Smooth muscle cell (in vitro differentiated cells): ENCODE results near the gene PHC2. TPM values are rescaled to one million over a fixed set of nuclear protein-coding genes. Genes with fewer than 3 reads are reported as not detected.

Source experiments
- DNase-seq: peaks from one replicate; lab custom pipeline; 2025; ENCODE audit not compliant: unreplicated experiment; lab: John Stamatoyannopoulos, UW
- H2AFZ ChIP-seq: fragments of 200-600 bp; sonication (generic); 2 replicates; pipeline ENCODE4 v1.6.0; 2016; ENCODE audit warnings: antibody characterized with exemption, low read depth, mild to moderate bottlenecking
- H3F3A ChIP-seq: fragments of 200-600 bp; sonication (generic); 2 replicates; pipeline ENCODE4 v1.6.0; 2017; ENCODE audit warnings: antibody characterized with exemption, low read depth
- H3K27ac ChIP-seq: fragments of 200-600 bp; sonication (generic); 2 replicates; pipeline ENCODE4 v1.5.1; 2016; ENCODE audit warnings: low read depth, mild to moderate bottlenecking
- H3K27me3 ChIP-seq: fragments of 200-600 bp; sonication (generic); 2 replicates; pipeline ENCODE4 v1.6.1; 2016; ENCODE audit warnings: low read depth, mild to moderate bottlenecking
- H3K36me3 ChIP-seq: fragments of 200-600 bp; sonication (generic); 2 replicates; pipeline ENCODE4 v1.5.1; 2016; ENCODE audit warnings: low read depth
- H3K4me1 ChIP-seq: fragments of 200-600 bp; sonication (generic); 2 replicates; pipeline ENCODE4 v1.5.1; 2016; ENCODE audit warnings: low read depth
- H3K4me2 ChIP-seq: fragments of 200-600 bp; sonication (generic); 2 replicates; pipeline ENCODE4 v1.6.0; 2016; ENCODE audit warnings: mild to moderate bottlenecking
- H3K4me3 ChIP-seq: fragments of 200-600 bp; sonication (generic); 2 replicates; pipeline ENCODE4 v1.5.1; 2016; ENCODE audit warnings: mild to moderate bottlenecking
- H3K79me2 ChIP-seq: fragments of 200-600 bp; sonication (generic); 2 replicates; pipeline ENCODE4 v1.6.0; 2016; ENCODE audit warnings: low read depth, mild to moderate bottlenecking
- H3K9ac ChIP-seq: fragments of 200-600 bp; sonication (generic); 2 replicates; pipeline ENCODE4 v1.6.0; 2016; ENCODE audit warnings: low read depth
- H3K9me3 ChIP-seq: fragments of 200-600 bp; sonication (generic); replicated peaks from 2 replicates; pipeline ENCODE4 v1.5.1; 2016; ENCODE audit warnings: low read depth
- H4K20me1 ChIP-seq: fragments of 200-600 bp; sonication (generic); 2 replicates; pipeline ENCODE4 v1.6.0; 2016; ENCODE audit warnings: low read depth
- WGBS: methylation state at CpG from one replicate; pipeline ENCODE4 v1.1.7; 2016; ENCODE audit warnings: low lambda C conversion rate; 5-methylcytosine and 5-hydroxymethylcytosine counted together
- polyA plus RNA-seq: library from polyadenylated mRNA; unstranded; fragments of >200 nt; fragmentation: Nextera tagmentation; extraction: Ambion mirVana; gene quantifications from 2 replicates; pipeline ENCODE4 v1.2.1, GENCODE V29; 2016
- total RNA-seq: library from RNA; depleted of rRNA; stranded (reverse); fragments of >200 nt; gene quantifications from 2 replicates; pipeline ENCODE4 v1.2.3, GENCODE V29; 2014
- TF ChIP-seq, protein P1 (sequence below): fragments of 200-600 bp; sonication (generic); IDR thresholded peaks from 2 replicates; pipeline ENCODE4 v1.5.1; 2017; ENCODE audit warnings: borderline replicate concordance, mild to moderate bottlenecking, antibody characterized with exemption; ENCODE audit not compliant: insufficient read depth, poor library complexity, severe bottlenecking

PHC2 gene
- total and polyA plus RNA-seq, 2 experiments from 2014 or later = 42.4 to 109 TPM

- Histone ChIP-seq H3K27ac (peak overlapping the region; percentile 97), H4K20me1 (peaks cover 85% of the 10 kb centered on the region), H2AFZ (no peak overlapping the region), H3K4me3 (no peak overlapping the region), H3K4me1 (peaks cover 97% of the 10 kb centered on the region), H3K9me3 (no peaks in the 10 kb centered on the region), H3K79me2 (peaks cover 86% of the 10 kb centered on the region), H3K4me2 (peak overlapping the region; percentile 72), H3K36me3 (no peaks in the 10 kb centered on the region), H3K27me3 (no peaks in the 10 kb centered on the region), H3K9ac (no peak overlapping the region), H3F3A (peaks cover 54% of the 10 kb centered on the region)
- DNase-seq = peak; percentile 60
- WGBS = 14% methylated on average over 7 of the region's 7 CpGs
- TF ChIP-seq, protein P1, sequence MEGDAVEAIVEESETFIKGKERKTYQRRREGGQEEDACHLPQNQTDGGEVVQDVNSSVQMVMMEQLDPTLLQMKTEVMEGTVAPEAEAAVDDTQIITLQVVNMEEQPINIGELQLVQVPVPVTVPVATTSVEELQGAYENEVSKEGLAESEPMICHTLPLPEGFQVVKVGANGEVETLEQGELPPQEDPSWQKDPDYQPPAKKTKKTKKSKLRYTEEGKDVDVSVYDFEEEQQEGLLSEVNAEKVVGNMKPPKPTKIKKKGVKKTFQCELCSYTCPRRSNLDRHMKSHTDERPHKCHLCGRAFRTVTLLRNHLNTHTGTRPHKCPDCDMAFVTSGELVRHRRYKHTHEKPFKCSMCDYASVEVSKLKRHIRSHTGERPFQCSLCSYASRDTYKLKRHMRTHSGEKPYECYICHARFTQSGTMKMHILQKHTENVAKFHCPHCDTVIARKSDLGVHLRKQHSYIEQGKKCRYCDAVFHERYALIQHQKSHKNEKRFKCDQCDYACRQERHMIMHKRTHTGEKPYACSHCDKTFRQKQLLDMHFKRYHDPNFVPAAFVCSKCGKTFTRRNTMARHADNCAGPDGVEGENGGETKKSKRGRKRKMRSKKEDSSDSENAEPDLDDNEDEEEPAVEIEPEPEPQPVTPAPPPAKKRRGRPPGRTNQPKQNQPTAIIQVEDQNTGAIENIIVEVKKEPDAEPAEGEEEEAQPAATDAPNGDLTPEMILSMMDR = no peak
Measured at GRCh38 chr1:33342041-33342723, 88.7 kb downstream of the PHC2 start.

DNA sequence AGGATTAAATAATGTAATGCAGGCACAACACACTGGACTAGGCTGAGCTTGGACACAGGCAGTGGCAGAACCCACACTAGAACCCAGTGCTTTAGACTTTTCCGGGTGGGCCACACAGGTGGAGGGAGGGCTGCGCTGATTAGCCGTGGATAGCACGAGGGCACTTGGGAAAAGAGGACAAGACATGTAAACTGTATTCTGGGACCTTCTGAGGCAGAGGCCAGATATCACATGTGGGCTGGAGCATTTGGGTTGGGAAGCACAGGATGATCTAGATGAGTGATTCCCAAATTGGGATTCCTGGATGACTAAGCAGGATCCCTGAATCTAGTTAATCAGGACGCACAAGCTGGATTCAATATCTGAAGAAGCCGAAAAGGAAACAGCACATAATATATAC lies 89.7 kb downstream of the PHC2 start:
- H3K9me3 ChIP-seq = no peaks in the 10 kb centered on the region
- H3K36me3 ChIP-seq = no peaks in the 10 kb centered on the region
- H3K4me1 ChIP-seq = peaks cover 97% of the 10 kb centered on the region
- H3K4me2 ChIP-seq = peak overlapping the region; percentile 68
- peaks cover 88% of the 10 kb centered on the region for H4K20me1 ChIP-seq
- peaks cover 54% of the 10 kb centered on the region for H3F3A ChIP-seq
- H3K79me2 ChIP-seq = peaks cover 89% of the 10 kb centered on the region
- H3K9ac ChIP-seq = no peak overlapping the region
- WGBS = 81% methylated on average over 6 of the region's 6 CpGs
- H3K27me3 ChIP-seq = no peaks in the 10 kb centered on the region
- H3K4me3 ChIP-seq = no peak overlapping the region
- TF ChIP-seq, protein P1 = no peak
- no peak for DNase-seq
- peak overlapping the region; percentile 97 for H3K27ac ChIP-seq
- H2AFZ ChIP-seq = no peak overlapping the region

- Histone ChIP-seq H3K9ac (no peak overlapping the region), H3K4me3 (no peak overlapping the region)
- no peak for DNase-seq
Measured at GRCh38 chr1:33339413-33339812, 91.5 kb downstream of the PHC2 start.

More at GRCh38 chr1:33339413-33339812, 91.5 kb downstream of the PHC2 start:
- peaks cover 89% of the 10 kb centered on the region for H3K79me2 ChIP-seq
- no peaks in the 10 kb centered on the region for H3K36me3 ChIP-seq
- H3K9me3 ChIP-seq = no peaks in the 10 kb centered on the region
- TF ChIP-seq, protein P1 = no peak
- H3K27me3 ChIP-seq = no peaks in the 10 kb centered on the region
- peaks cover 82% of the 10 kb centered on the region for H3K4me1 ChIP-seq
- WGBS = 65% methylated on average over 2 of the region's 2 CpGs
- H3F3A ChIP-seq = peaks cover 37% of the 10 kb centered on the region
- H2AFZ ChIP-seq = no peak overlapping the region
- peaks cover 96% of the 10 kb centered on the region for H4K20me1 ChIP-seq
- H3K4me2 ChIP-seq = peak overlapping the region; percentile 77
- peak overlapping the region; percentile 97 for H3K27ac ChIP-seq
